Breast epithelium (tissue), 3 donors: ENCODE data around the gene TMEM273.

Experiments
- CTCF ChIP-seq, 3 donors: fragments of 450-650 bp; IDR thresholded peaks; one replicate each; pipeline ENCODE4 v1.5.1; 2016 to 2017; ENCODE audit warnings: antibody characterized with exemption in 3 of 3, mild to moderate bottlenecking in 3 of 3, moderate library complexity in 3 of 3
- POLR2AphosphoS5 ChIP-seq, 3 donors: sonication (generic); formaldehyde crosslinking; IDR thresholded peaks; one replicate each; pipeline ENCODE4 v1.6.1; 2017; ENCODE audit warnings: antibody characterized with exemption in 3 of 3

GRCh38 chr10:49110684-49111319, 77.4 kb downstream of the TMEM273 start:
- TF ChIP-seq CTCF (IDR thresholded peaks at IDR 0.05) (no peak), POLR2AphosphoS5 (IDR thresholded peaks at IDR 0.05) (no peak)
